Naive thymus-derived CD8-positive, alpha-beta T cell (primary cell): Measurements from ENCODE around the gene MECP2. TPM values are rescaled to one million over a fixed set of nuclear protein-coding genes. Genes with fewer than 3 reads are reported as not detected.

Source experiments
- ATAC-seq, 2 donors: fragments of 150-1000 bp; cut with Tn5 transposase in 1 of 2; sonication (Bioruptor Pico), chemical (Tn5 transposase) in 1 of 2; 1 replicate in 1 of 2; 2 replicates in 1 of 2; pipeline ENCODE4 v1.10.0; 2021; ENCODE audit warnings: mild to moderate bottlenecking in 2 of 2, moderate library complexity in 2 of 2
- POLR2A ChIA-PET: fragments of 350-600 bp; sonication (Branson Sonifier 250); formaldehyde crosslinking; loops from one replicate; lab custom pipeline; 2021; ENCODE audit warnings: antibody characterized with exemption; lab: Charles Lee
- DNase-seq, 10 donors: peaks; one replicate each; pipeline versions ENCODE4 v3.0.0 to v3.0.0-alpha.2; 2020 to 2022
- H3K27ac Mint-ChIP-seq, 10 donors: one replicate each; pipeline ENCODE4 v1.8.0; 2020 to 2022; ENCODE audit warnings: mild to moderate bottlenecking in 10 of 10, mixed read lengths in 10 of 10, moderate library complexity in 4 of 10, inconsistent platforms in 1 of 10
- H3K27me3 Mint-ChIP-seq, 5 donors: one replicate each; pipeline ENCODE4 v1.8.0; 2021 to 2022; ENCODE audit warnings: mixed read lengths in 5 of 5
- H3K36me3 Mint-ChIP-seq, 3 donors: one replicate each; pipeline ENCODE4 v1.8.0; 2020 to 2022; ENCODE audit warnings: mixed read lengths in 3 of 3, mild to moderate bottlenecking in 2 of 3, inconsistent platforms in 1 of 3
- H3K4me1 Mint-ChIP-seq, 4 donors: one replicate each; pipeline ENCODE4 v1.8.0; 2021 to 2022; ENCODE audit warnings: mixed read lengths in 4 of 4
- H3K4me3 Mint-ChIP-seq, 10 donors: one replicate each; pipeline ENCODE4 v1.8.0; 2020 to 2022; ENCODE audit warnings: mild to moderate bottlenecking in 10 of 10, mixed read lengths in 10 of 10, moderate library complexity in 6 of 10, inconsistent platforms in 1 of 10
- H3K9me3 Mint-ChIP-seq, 9 donors: one replicate each; pipeline ENCODE4 v1.8.0; 2020 to 2022; ENCODE audit warnings: mixed read lengths in 9 of 9, mild to moderate bottlenecking in 3 of 9, inconsistent platforms in 1 of 9, moderate library complexity in 1 of 9
- polyA plus RNA-seq, 3 donors: library from polyadenylated mRNA; unstranded; fragments of 300-500 nt; fragmentation: Illumina TruSeq; gene quantifications; one replicate each; pipeline ENCODE4 v1.2.3, GENCODE V29; 2021
- total RNA-seq, 8 experiments: library from RNA in 2 of 8; stranded (reverse) in 2 of 8; gene quantifications; one replicate each; pipeline ENCODE4 v1.2.3 and lab custom pipeline; 2021 to 2026

Gene MECP2
- total and polyA plus RNA-seq, 5 experiments from 2014 or later = 12.0 to 88.3 (median 22.2) TPM

GRCh38 chrX:154126101-154126500 lies 28.6 kb upstream of the MECP2 start:
- Mint-ChIP-seq H3K4me1 (peaks cover 3 to 36% (median 18%) of the 10 kb centered on the region in 4 donors), H3K9me3 (peaks cover 0 to 2% (median 0%) of the 10 kb centered on the region in 9 donors), H3K36me3 (no peaks in the 10 kb centered on the region), H3K4me3 (peak overlapping the region in 1 of 10 donors; percentile 51), H3K27me3 (no peaks in the 10 kb centered on the region), H3K27ac (peak overlapping the region in 1 of 10 donors; percentile 37)
- no peak for DNase-seq
- POLR2A ChIA-PET = no interaction called here
- ATAC-seq = no peak

GRCh38 chrX:154125391-154126040 lies 28.0 kb upstream of the MECP2 start:
- Mint-ChIP-seq H3K4me3 (peak overlapping the region in 2 of 10 donors; percentile 33 to 55), H3K27ac (peak overlapping the region in 3 of 10 donors; percentile 37 to 67 (median 56)), H3K27me3 (no peaks in the 10 kb centered on the region), H3K4me1 (peaks cover 3 to 36% (median 18%) of the 10 kb centered on the region in 4 donors), H3K36me3 (no peaks in the 10 kb centered on the region), H3K9me3 (peaks cover 0 to 4% (median 0%) of the 10 kb centered on the region in 9 donors)
- POLR2A ChIA-PET = no interaction called here
- peak in 3 of 10 donors; percentile 0 to 22 (median 18) for DNase-seq
- ATAC-seq = peak; percentile 55 to 68

GRCh38 chrX:154123241-154124219 lies 26.0 kb upstream of the MECP2 start:
- ATAC-seq (peak; percentile 72 to 84), DNase-seq (peak in 4 of 10 donors; percentile 2 to 36 (median 20))
- Mint-ChIP-seq H3K4me1 (peaks cover 3 to 36% (median 18%) of the 10 kb centered on the region in 4 donors), H3K4me3 (peak overlapping the region in 7 of 10 donors; percentile 32 to 72 (median 50)), H3K9me3 (peaks cover 0 to 8% (median 0%) of the 10 kb centered on the region in 9 donors), H3K27me3 (no peaks in the 10 kb centered on the region), H3K36me3 (no peaks in the 10 kb centered on the region), H3K27ac (peak overlapping the region in 7 of 10 donors; percentile 16 to 84 (median 56))
- POLR2A ChIA-PET = interaction anchor here (0.6 to 2.1 kb wide), 2 partner anchors 25 to 246 kb away, joined by 3 to 5 read pairs; partner anchors contain the start of gene MECP2

DNA sequence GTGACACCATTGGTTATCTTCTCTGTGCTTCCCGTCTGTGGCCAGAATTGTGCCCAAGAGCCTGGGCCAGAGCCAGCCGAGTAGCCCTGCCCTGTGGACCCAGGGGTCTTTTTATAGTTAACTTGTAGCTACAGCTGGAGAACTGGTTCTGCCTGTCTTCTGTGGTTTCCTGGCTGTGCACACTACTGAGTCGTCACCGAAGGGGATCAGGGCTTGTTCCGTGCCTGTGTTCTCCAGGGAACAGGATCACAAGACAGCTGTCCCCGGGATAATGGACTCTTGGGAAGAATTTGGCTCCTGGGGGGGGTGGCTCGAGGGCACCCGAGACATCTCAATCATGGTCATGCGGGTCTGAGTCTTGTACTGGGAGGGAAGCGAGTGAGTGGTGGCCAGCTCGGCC lies 24.4 kb upstream of the MECP2 start:
- DNase-seq (no peak), ATAC-seq (no peak)
- H3K27ac Mint-ChIP-seq = peak overlapping the region in 2 of 10 donors; percentile 53
- H3K4me3 Mint-ChIP-seq = no peak overlapping the region
- H3K4me1 Mint-ChIP-seq = peaks cover 3 to 36% (median 18%) of the 10 kb centered on the region in 4 donors
- H3K9me3 Mint-ChIP-seq = peaks cover 0 to 8% (median 0%) of the 10 kb centered on the region in 9 donors
- no peaks in the 10 kb centered on the region for H3K36me3 Mint-ChIP-seq
- no peaks in the 10 kb centered on the region for H3K27me3 Mint-ChIP-seq
- POLR2A ChIA-PET = no interaction called here

DNA sequence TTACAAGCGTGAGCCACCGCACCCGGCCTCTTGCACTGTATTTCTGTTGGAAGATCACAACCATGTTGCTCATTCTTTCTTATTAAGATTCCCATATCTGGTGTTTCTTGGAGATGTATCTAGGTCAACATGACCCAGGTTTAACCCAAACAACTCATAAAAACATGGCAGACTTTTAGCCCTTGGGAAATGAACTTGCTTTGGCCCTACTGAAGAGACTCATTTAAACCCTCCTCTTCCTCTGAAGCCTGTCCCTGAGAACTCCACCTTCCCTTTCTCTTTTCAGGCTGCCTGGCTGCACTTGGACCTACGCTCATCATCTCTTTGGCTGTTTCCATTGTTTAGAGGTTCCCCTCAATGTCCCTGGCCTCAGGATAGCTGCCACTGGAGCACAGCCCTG lies 23.7 kb upstream of the MECP2 start:
- Mint-ChIP-seq H3K4me3 (no peak overlapping the region), H3K27ac (no peak overlapping the region), H3K36me3 (no peaks in the 10 kb centered on the region), H3K9me3 (peaks cover 0 to 8% (median 0%) of the 10 kb centered on the region in 9 donors), H3K27me3 (no peaks in the 10 kb centered on the region), H3K4me1 (peaks cover 3 to 36% (median 18%) of the 10 kb centered on the region in 4 donors)
- no peak for DNase-seq
- no peak for ATAC-seq
- POLR2A ChIA-PET = no interaction called here

DNA sequence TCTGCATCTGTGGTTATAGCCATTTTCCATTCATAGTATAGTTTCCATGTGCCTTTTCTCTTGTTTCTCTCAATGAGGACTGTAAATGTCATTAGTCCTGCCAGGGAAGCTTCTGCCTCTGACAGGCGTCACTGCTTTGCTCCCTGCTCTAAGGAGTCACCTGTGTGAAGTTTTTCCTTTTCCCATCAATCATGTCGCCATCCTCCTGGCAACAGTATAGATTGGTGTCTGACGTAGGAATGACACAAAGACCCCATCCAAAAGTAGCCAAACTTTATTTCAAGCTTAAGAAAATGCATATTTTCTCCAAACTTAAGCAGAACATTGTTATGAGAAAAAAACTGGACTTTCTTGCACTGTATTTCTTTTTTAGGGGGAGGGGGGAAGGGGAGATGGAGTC lies 23.1 kb upstream of the MECP2 start:
- Mint-ChIP-seq H3K4me3 (no peak overlapping the region), H3K4me1 (peaks cover 3 to 32% (median 16%) of the 10 kb centered on the region in 4 donors), H3K9me3 (peaks cover 0 to 8% (median 0%) of the 10 kb centered on the region in 9 donors), H3K36me3 (no peaks in the 10 kb centered on the region), H3K27ac (no peak overlapping the region), H3K27me3 (no peaks in the 10 kb centered on the region)
- ATAC-seq (no peak), DNase-seq (no peak)
- POLR2A ChIA-PET = interaction anchor here (0.6 kb wide), 1 partner anchor 18 kb away, joined by 3 read pairs; no protein-coding TSS in a partner anchor

GRCh38 chrX:154117566-154117965 lies 20.0 kb upstream of the MECP2 start:
- no peaks in the 10 kb centered on the region for H3K27me3 Mint-ChIP-seq
- ATAC-seq = no peak
- no peak for DNase-seq
- peaks cover 0 to 6% (median 4%) of the 10 kb centered on the region in 4 donors for H3K4me1 Mint-ChIP-seq
- POLR2A ChIA-PET = no interaction called here
- H3K4me3 Mint-ChIP-seq = no peak overlapping the region
- H3K9me3 Mint-ChIP-seq = peaks cover 0 to 8% (median 0%) of the 10 kb centered on the region in 9 donors
- no peaks in the 10 kb centered on the region for H3K36me3 Mint-ChIP-seq
- no peak overlapping the region for H3K27ac Mint-ChIP-seq

DNA sequence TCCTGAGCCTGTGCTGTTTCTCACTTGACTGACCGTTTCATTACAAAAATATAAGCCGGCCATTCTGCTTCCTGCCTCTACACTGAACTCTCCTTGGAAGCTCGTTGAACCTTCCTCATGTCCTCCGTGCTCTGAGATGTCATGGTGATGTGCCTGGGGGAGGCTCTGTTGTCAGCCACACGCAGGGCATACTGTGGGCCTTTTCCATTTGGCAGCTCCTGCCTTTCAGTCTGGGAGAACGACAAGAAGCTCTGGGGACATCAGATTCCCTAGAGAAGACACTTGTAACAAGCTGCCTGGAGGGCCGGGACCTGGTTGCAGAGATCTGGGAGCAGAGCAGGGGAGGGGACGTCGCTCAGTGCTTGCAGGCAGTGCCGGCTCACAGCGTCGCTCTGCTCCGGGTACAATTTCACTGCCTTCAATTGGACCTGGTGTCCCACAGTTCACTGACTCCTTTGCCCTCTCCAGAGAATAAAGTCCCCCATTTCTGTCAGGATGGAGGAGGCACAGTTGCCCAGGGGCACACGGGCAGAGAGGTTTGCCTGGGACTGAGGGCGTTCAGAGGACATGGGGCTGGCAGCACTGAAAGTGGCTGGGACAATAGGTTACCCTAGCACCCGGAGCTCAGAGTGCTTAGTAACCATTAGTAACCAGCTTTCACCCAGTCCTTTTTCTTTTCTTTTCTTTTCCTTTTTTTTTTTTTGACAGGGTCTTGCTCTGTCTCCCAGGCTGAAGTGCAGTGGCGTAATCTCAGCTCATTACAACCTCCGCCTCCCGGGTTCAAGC lies 19.1 kb upstream of the MECP2 start:
- ATAC-seq (no peak), DNase-seq (no peak)
- Mint-ChIP-seq H3K9me3 (peaks cover 0 to 8% (median 0%) of the 10 kb centered on the region in 9 donors), H3K27ac (peak overlapping the region in 2 of 10 donors; percentile 18 to 57), H3K4me3 (no peak overlapping the region), H3K27me3 (no peaks in the 10 kb centered on the region), H3K4me1 (no peaks in the 10 kb centered on the region), H3K36me3 (no peaks in the 10 kb centered on the region)
- POLR2A ChIA-PET = no interaction called here

GRCh38 chrX:154115750-154116149 lies 18.2 kb upstream of the MECP2 start:
- Mint-ChIP-seq H3K27me3 (no peaks in the 10 kb centered on the region), H3K9me3 (peaks cover 0 to 8% (median 0%) of the 10 kb centered on the region in 9 donors), H3K4me1 (no peaks in the 10 kb centered on the region), H3K27ac (no peak overlapping the region), H3K36me3 (no peaks in the 10 kb centered on the region), H3K4me3 (no peak overlapping the region)
- ATAC-seq (no peak), DNase-seq (no peak)
- POLR2A ChIA-PET = no interaction called here

DNA sequence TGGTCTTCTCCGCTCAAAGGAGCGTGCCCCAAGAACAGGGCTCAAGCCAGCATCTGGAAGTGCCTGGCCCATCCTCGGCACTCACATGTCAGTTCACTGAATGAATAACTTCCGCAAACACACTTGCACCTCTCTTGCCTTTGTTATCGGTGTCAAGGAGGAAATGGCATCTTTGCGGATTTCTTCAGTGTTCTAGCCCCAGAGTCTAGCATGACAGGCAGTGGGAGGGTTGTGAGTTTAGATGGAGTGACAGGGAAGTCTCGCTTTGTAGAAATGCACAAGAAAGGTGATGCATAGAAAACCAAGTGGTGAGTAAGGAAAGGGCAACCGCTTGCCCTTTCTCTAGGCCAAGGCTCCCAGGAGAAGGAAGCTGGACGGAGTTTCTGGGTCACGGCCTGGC lies 17.6 kb upstream of the MECP2 start:
- DNase-seq = no peak
- no peaks in the 10 kb centered on the region for H3K4me1 Mint-ChIP-seq
- no peak for ATAC-seq
- peak overlapping the region in 1 of 10 donors; percentile 46 for H3K27ac Mint-ChIP-seq
- H3K27me3 Mint-ChIP-seq = no peaks in the 10 kb centered on the region
- POLR2A ChIA-PET = no interaction called here
- H3K4me3 Mint-ChIP-seq = no peak overlapping the region
- H3K36me3 Mint-ChIP-seq = no peaks in the 10 kb centered on the region
- peaks cover 0 to 2% (median 0%) of the 10 kb centered on the region in 9 donors for H3K9me3 Mint-ChIP-seq

DNA sequence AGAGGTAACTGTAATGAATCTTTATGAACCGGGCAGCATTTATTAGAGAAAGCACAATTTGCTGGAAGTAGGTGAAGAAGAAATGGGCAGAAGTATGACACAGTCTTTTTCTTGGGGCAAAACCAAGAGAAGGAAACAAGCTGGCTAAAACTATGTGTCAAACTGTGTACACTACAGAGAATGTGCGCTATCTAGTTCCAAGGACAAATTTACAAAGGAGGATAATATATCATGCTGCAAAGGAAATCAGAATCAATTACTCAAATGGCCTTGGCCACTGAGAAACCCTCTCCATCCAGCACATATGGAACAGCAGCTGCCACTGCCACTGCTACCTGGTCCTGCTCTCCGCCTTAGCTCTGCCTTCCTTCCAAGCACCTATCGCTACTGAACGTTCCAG lies 17.1 kb upstream of the MECP2 start:
- no peak for ATAC-seq
- Mint-ChIP-seq H3K4me3 (no peak overlapping the region), H3K36me3 (no peaks in the 10 kb centered on the region), H3K9me3 (no peaks in the 10 kb centered on the region), H3K27ac (peak overlapping the region in 1 of 10 donors; percentile 46), H3K27me3 (no peaks in the 10 kb centered on the region), H3K4me1 (no peaks in the 10 kb centered on the region)
- POLR2A ChIA-PET = no interaction called here
- no peak for DNase-seq

GRCh38 chrX:154113729-154114128 lies 16.2 kb upstream of the MECP2 start:
- no peak for DNase-seq
- no peak overlapping the region for H3K4me3 Mint-ChIP-seq
- H3K4me1 Mint-ChIP-seq = no peaks in the 10 kb centered on the region
- no peaks in the 10 kb centered on the region for H3K36me3 Mint-ChIP-seq
- no peaks in the 10 kb centered on the region for H3K27me3 Mint-ChIP-seq
- ATAC-seq = no peak
- POLR2A ChIA-PET = no interaction called here
- H3K27ac Mint-ChIP-seq = no peak overlapping the region
- H3K9me3 Mint-ChIP-seq = no peaks in the 10 kb centered on the region
